Body of pancreas (tissue), 4 donors: ENCODE data around the gene IGF2BP2.

Experiments used
- POLR2A ChIP-seq, 3 donors: fragments of 450-650 bp; IDR thresholded peaks; one replicate each; pipeline ENCODE4 v1.6.1; 2016; ENCODE audit warnings: antibody characterized with exemption in 3 of 3, mild to moderate bottlenecking in 2 of 3
- TF ChIP-seq, protein P1 (sequence below), 7 experiments: fragments of 450-650 bp in 4 of 7; fragments of 200-600 bp in 3 of 7; sonication (generic) in 3 of 7; IDR thresholded peaks; one replicate each; pipeline ENCODE4 v1.5.1; 2016 to 2019; ENCODE audit warnings: antibody characterized with exemption in 7 of 7

GRCh38 chr3:185687271-185687878, 137.5 kb downstream of the IGF2BP2 start:
- TF ChIP-seq POLR2A (IDR thresholded peaks at IDR 0.05): no peak
- TF ChIP-seq, protein P1, sequence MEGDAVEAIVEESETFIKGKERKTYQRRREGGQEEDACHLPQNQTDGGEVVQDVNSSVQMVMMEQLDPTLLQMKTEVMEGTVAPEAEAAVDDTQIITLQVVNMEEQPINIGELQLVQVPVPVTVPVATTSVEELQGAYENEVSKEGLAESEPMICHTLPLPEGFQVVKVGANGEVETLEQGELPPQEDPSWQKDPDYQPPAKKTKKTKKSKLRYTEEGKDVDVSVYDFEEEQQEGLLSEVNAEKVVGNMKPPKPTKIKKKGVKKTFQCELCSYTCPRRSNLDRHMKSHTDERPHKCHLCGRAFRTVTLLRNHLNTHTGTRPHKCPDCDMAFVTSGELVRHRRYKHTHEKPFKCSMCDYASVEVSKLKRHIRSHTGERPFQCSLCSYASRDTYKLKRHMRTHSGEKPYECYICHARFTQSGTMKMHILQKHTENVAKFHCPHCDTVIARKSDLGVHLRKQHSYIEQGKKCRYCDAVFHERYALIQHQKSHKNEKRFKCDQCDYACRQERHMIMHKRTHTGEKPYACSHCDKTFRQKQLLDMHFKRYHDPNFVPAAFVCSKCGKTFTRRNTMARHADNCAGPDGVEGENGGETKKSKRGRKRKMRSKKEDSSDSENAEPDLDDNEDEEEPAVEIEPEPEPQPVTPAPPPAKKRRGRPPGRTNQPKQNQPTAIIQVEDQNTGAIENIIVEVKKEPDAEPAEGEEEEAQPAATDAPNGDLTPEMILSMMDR (IDR thresholded peaks at IDR 0.05): no peak
